GM21825 (cell line): ENCODE results near the gene AGPAT2.

ENCODE experiments used
- ATAC-seq: cut with Tn5 transposase; IDR thresholded peaks from one replicate; pipeline ENCODE4 v1.9.1; 2021; ENCODE audit warnings: mild to moderate bottlenecking, moderate library complexity; ENCODE audit not compliant: unreplicated experiment

AGPAT2 gene

DNA sequence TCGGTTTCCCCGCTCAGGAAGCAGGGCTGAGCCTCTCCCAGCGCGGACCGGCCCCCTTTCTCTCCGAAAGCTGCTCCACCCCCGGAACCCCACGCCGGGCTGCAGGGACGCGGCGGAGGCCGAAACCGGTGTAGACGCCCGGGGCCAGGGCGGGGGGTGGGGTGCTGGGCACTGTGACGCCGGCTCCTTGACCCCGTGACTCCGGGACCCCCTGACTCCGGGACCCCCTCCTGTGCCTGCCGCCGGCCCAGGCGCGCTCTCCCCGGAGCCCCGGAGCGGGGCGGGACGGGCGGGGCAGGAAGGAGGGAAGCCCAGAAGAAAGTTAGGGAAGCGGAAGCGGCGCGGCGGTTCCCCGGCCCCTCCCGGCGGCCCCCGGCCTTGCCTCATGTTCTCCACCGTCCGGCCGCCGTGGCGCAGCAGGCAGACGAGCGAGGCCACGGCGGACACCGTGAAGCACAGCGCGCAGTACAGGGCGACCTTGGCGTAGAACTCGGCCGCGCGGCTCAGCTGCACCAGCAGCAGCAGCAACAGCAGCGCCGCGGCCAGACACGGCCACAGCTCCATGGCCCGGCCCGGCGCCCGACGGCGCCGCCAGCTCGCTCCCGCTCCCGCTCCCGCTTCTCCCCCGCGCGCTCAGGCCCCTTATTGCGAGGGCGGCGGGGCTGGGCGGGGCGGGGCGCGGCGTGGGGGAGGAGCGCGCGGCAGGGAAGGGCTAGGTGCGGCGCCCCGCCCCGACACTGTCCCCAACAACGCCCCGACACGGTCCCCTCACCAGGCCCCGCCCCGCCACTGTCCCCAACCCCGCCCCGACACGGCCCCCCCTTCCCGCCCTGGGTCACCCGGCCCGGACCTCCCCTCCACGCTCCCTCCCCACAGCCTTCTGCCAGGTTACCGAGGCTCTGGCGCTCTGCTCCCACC lies at the start of gene AGPAT2:
AGPAT2 (minus strand) TSS at position 664 of the 918 bp plus-strand sequence; CDS start at position 564, 100 bp downstream.
- ATAC-seq: peak; percentile 56

- no peak for ATAC-seq
Measured at GRCh38 chr9:136735812-136736480, 48.7 kb upstream of the AGPAT2 start.

DNA sequence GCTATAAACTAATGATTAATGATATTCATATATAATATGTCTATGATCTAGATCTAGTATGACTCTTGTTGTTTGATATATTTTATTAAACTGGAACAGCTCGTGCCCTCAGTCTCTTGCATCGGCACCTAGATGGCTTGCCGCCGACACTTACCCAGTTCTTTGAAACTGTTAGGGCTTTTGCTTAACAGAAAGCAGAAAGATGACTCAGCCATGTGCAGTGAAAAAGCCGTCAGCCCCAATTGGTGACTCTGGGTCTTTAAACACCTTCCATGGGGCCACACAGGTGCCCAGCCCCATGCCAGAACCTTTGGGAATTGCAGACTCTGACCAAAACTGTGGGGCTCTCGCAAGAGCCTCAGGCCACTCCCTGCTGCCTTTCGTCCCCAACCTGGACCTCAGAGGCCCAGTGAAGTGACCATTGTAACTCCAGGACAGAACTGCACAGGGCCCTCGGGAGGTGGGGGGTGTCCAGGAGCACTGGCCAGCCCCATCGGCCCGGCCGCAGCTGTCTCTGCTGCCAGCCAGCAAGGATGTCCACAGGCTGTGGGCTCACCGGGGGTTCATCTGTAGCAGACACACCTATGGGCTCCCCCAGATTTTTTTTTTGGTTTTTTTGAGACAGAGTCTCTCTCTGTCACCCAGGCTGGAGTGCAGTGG lies 47.7 kb upstream of the AGPAT2 start:
- ATAC-seq: no peak

DNA sequence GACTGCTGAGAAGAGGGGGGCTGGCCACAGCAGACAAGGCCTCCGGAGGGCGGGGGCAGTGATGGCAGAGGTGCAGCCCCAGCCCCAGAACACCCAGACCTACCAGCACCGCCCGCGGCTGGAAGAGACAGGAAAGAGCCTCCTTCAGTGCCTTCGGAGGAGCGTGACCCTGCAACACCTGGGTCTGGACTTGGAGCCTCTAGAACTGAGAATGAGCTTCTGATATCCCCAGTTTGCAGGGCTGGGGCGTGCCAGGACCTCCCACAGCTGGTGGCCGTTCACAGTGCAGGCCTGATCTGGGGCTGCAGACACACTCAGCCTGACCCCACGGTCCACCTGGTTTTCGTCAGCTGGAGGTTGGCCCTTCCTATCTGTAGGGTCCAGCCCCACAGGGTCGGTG lies 46.4 kb upstream of the AGPAT2 start:
- ATAC-seq: no peak

DNA sequence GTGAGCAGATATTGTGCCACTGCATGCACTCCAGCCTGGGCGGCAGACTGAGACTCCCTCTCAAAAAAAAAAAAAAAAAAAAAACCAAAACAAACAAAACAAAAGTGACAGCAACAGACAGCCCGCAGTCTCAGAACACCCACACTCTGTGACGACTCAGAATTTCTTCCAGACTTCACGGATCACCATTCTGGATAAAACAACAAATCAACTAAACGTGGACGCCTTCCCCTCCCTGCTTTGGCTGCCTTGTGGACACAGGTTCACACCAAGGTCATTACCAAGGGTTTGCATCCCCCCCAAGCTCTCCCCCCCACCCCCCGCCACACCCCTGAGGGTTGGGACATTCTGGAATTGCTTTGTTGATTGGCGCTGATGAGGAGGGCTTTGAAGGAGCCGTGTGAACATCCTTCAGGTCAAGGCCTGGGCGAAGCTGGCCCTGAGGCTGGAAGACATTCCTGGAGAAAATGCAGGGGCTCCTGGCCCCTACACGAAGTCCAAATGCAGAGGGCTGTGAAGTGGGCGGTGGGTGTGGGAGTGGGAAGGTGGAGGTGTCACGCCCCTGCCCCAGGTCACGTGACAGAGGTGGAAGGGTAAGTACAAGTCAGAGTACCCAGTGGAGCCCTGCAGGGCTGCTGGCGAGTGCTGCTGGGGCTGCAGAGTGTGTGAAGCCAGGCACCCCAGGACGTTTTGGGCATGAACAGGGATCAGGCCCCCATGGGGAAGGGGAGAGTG lies 45.4 kb upstream of the AGPAT2 start:
- no peak for ATAC-seq

DNA sequence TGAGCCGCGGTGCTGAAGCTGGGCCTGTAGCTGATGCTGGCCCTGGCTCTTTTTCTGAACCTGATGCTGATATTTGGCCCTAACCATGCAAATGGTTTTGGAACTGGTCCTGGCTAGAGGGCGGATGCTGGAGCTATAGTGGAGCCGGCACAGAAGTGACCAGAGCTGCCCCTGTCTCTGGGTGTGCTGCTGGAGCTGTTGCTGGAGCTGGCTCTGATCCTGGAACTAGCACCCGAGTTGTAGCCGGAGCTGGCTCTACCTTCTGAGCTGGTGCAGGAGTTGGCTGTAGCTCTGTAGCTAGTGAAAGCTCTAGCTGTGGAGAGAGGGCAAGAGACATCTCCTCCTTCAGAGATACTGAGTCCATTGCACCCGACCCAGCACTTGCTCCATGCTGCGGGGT lies 42.7 kb upstream of the AGPAT2 start:
- no peak for ATAC-seq

- no peak for ATAC-seq
Measured at GRCh38 chr9:136729144-136729543, 41.9 kb upstream of the AGPAT2 start.

DNA sequence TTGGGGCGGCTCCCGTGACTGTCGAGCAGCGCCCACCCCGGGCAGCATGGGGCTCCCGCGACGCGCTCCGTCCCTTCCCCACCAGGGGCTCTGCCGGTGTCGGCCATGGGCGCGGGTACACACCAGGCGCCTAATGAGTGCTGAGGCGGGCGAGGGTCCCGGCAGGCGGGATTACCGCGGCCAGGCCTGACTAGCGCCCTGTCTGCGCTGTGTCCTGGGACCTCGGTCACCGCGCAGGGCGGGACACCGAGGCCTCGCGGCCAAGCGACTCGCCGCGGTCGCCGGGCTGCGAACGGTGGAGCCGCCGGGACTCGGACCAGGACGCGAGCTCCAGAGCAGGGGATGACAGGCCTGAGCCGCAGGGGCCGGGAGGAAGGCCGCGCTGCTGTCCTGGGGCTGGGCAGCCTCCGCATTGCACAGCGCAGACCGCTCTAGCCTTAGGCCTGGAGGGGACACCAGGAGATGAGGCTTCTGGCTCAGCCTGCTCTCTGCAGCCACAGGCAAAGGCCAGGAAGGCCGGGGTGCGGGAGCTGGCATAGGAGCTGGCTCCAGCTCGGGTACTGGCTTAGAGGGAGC lies 41.4 kb upstream of the AGPAT2 start:
- ATAC-seq: peak; percentile 23

DNA sequence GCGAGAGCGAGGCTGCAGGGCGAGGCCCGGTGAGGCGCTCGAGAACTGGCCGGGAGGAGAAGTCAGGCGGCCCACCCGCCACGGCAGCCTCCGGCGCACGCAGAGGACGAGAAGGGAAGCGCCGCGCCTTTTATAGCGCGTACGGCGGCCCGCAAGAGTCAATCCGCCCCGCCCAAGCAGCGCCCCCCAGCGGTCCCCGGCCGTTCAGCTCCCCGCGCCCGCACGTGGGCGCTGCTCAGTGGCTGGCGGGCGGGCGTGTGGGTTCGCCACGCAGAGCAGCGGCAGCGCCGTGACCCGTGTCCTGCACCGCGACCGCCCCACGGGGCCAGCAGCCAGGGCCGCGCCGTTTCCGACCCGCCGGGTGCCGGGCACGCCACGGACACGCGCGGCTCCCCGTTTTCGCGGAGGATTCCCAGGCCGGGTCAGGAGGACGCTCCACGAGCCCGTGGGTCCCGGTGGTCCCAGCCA lies 40.9 kb upstream of the AGPAT2 start:
- ATAC-seq: peak; percentile 56

DNA sequence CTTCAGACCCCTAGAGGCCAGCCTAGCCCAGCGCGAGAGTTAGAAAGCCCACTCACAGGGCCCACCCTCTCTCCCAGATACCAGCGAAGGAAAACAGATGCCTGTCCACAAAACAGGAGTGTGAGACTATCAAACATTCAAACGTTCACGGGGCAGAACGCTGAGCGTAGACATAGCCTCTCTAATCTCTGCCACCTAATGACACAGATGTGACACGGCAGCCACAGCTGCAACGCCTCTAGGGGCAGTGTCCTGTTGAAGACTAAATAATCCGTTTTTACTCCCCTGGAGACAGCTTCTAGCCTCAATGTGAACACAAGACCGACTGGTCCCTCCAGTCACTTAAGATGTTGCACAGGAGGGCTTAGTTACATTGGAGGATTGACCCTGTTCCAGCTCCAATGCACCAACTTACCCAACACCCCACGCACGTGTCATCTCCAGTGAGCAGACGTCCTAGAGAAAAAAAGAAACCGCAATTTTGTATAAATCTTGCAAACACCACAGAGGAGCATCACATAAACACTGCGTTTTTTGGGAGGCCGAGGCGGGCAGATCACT lies 39.5 kb upstream of the AGPAT2 start:
- ATAC-seq: no peak

DNA sequence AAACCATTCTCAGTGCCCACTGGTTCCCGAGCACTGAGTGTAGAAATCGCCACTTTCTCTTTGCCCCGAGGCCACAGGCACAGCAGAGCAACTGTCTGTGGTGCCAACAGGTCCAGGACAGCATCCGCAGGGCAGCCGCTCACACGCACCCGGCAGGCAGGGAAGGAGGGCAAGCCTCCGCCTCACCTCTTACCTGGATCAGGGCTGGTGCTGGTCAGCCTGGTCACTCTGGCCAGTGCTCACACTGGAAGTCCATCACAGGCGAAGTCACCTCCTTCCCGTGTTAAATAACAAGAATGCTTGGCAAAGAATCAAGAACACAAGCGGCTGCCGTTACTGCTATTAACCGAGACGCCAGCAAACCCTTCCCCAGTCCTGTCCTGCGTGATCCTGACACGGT lies 38.9 kb upstream of the AGPAT2 start:
- no peak for ATAC-seq

- ATAC-seq: no peak
Measured at GRCh38 chr9:136725612-136726011, 38.4 kb upstream of the AGPAT2 start.

DNA sequence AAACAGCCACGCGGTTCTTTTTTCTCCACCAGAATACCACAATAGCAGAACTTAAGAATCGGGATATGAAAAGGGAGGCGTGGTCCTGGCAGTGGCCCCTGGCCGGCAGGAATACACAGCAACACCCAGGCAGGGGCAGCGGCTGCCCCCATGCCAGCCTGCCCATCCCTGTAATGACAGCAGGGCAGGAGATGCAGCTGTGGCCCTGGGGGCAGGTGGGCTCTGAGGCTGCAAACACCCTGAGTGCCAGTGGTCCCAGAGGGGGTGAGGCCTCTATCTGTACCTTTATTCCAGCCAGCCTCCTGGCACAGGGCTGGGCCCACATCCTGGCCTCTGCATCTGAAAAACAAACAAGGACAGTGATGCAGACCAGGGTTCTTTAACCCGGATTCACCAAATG lies 37.5 kb upstream of the AGPAT2 start:
- no peak for ATAC-seq

- ATAC-seq: no peak
Measured at GRCh38 chr9:136723989-136724388, 36.7 kb upstream of the AGPAT2 start.

- no peak for ATAC-seq
Measured at GRCh38 chr9:136723362-136723976, 36.2 kb upstream of the AGPAT2 start.

DNA sequence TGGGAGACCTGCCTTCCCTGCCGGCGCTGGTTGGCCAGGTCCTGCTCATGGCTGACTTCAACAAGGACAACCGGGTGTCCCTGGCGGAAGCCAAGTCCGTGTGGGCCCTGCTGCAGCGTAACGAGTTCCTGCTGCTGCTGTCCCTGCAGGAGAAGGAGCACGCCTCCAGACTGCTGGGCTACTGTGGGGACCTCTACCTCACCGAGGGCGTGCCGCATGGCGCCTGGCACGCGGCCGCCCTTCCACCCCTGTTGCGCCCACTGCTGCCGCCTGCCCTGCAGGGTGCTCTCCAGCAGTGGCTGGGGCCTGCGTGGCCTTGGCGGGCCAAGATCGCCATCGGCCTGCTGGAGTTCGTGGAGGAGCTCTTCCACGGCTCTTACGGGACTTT lies 35.7 kb upstream of the AGPAT2 start:
- ATAC-seq: no peak

GRCh38 chr9:136722093-136722968 lies 35.1 kb upstream of the AGPAT2 start:
- ATAC-seq: no peak

- no peak for ATAC-seq
Measured at GRCh38 chr9:136721339-136722092, 34.3 kb upstream of the AGPAT2 start.
